Endometrial microvascular endothelial cells (primary cell): Measurements from ENCODE around the gene CCNG1. TPM values are rescaled to one million over a fixed set of nuclear protein-coding genes. Genes with fewer than 3 reads are reported as not detected.
"Not testable (repeated sequence)": the region's sequence is repeated elsewhere in the genome, so short reads cannot be mapped to it uniquely, and the experiment has no call there.

Source experiments
- in situ Hi-C: cut with HindIII; loops from 2 replicates; pipeline ENCODE4 v1.10.0; 2017; ENCODE audit warnings: low sequenced_read_pairs, low pct_unique_long_range_greater_than_20kb; ENCODE audit errors: inconsistent ontology term
- total RNA-seq: library from RNA; depleted of rRNA; stranded (reverse); fragments of >200 nt; gene quantifications from one replicate; pipeline ENCODE4 v1.2.3, GENCODE V29; 2015; ENCODE audit errors: inconsistent ontology term

The CCNG1 gene
- total RNA-seq = 315 TPM

DNA sequence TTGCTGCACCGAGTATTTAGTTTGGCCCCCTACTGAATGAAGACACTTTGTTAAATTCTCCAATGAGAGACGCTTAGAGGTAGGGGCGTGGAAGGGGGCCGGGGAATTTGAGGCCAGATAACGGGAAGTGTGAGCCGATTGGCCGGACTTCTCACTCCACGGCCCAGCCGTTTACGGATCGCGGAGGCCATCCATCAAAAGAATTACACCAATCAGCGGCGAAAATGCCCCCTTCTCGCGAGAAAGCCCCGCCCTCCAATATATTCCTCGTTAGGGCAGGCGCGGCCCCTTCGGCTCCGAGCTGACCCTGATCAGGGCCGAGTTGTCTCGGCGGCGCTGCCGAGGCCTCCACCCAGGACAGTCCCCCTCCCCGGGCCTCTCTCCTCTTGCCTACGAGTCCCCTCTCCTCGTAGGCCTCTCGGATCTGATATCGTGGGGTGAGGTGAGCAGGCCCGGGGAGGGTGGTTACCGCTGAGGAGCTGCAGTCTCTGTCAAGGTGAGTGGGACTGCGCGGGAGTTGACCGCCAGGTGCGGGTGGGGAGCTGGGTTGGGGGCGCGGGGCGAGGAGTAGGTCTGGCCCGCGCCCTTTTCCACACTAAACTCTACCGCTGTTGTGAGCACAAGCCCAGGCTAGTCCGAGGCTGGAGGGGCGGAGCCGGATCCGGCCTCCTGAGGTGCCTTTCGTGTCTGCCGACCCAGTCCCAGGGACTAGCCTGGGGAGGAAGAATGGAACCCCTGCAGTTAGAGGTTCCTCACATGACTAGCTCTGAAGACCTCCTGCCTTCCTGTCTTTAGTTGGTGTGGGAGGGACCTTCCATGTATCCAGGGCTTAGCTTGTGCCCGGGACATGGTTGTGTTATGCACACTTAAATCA, at the start of gene CCNG1:
CCNG1 (plus strand) TSS at position 287 of the 874 bp plus-strand sequence. CDS start 1,662 bp downstream, outside the sequence.
- in situ Hi-C loops = no loop called here

- in situ Hi-C loops = no loop called here
Observed at GRCh38 chr5:163395792-163396191, 41.6 kb upstream of the CCNG1 start.

DNA sequence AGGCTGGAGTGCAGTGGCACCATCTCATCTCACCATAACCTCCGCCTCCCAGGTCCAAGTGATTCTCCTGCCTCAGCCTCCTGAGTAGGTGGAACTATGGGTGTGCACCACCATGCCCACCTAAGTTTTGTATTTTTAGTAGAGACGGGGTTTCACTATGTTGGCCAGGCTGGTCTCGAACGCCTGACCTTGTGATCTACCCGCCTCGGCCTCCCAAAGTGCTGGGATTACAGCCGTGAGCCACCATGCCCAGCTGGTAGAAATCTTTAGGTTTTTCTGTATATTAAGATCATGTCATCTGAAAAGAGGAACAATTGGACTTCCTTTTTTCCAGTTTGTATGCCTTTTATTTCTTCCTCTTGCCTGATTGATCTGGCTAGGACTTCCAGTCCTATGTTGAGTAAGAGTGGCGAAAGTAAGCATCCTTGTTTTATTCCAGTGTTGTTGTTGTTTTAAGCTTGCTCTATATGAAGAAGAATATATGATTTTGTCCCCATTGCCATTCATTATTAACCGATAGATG, 40.5 kb upstream of the CCNG1 start:
- in situ Hi-C loops = not testable (repeated sequence)

- in situ Hi-C loops = no loop called here
Observed at GRCh38 chr5:163397354-163397753, 40.0 kb upstream of the CCNG1 start.

DNA sequence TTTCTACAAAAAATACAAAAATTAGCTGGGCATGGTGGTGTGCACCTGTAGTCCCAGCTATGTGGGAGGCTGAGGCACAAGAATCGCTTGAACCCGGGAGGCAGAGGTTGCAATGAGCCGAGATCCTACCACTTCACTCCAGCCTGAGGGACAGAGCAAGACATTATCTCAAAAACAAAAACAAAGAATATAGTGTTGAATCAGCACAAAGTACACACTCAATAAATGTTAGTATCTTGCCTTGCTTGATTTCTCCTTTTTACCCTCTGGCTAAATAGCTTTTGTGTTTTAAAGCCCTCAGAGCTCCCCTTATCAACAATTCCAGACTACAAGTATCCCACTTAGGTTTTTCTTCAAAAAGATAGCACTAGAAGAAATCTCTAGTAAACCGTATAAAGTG, 37.5 kb upstream of the CCNG1 start:
- in situ Hi-C loops = no loop called here

GRCh38 chr5:163401271-163401670, 36.1 kb upstream of the CCNG1 start:
- in situ Hi-C loops = no loop called here

- in situ Hi-C loops = no loop called here
Observed at GRCh38 chr5:163402007-163402406, 35.4 kb upstream of the CCNG1 start.

GRCh38 chr5:163404364-163405173, 32.8 kb upstream of the CCNG1 start:
- in situ Hi-C loops = no loop called here

GRCh38 chr5:163407034-163407655, 30.2 kb upstream of the CCNG1 start:
- in situ Hi-C loops = no loop called here

DNA sequence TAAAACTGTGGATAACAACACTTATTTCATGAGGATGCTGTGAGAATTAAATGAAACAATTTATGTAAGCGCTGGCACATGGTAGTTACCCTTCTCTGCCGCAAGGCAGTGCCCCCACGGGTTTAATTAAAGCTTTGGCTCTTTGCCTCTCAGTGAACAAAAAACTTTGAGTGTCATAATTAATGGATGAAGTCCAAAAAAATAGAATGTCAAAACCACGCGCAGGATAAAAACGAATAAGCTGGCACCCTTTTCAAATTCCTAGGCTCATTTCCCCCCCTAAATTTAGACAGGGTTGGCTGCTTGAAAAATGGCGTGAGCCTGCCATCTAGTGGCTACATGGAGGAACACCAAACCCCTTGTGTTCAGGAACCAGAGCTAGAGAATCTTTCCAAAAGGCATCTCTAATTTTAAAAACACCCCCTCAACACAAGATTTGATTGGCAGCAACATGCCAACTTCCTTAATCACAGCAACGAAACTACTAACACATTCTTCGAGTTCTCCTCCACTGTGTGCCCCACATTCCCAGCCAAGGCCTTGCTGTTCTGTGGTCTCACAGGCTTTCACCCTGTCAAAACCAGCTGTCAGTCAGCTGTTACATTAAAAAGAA, 29.0 kb upstream of the CCNG1 start:
- in situ Hi-C loops = no loop called here

- in situ Hi-C loops = no loop called here
Observed at GRCh38 chr5:163409384-163409783, 28.0 kb upstream of the CCNG1 start.

DNA sequence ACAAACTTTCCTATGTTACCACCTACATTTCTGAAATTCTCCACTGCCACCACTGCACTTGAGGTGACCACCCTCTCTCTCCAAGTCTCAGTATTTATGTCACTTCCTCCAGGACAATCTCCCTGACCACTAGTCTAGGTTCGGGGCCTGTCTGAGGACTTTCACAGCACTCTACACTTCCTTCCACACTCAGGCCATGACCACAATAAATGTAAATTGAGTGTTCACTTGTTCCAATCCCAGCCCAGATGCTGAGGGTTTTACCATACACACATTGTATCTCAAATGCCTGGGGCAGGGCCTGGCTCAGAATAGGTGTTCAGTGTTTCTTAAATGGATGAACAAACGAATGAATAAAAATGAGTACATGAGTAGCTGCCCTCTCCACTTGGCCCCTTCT, 26.9 kb upstream of the CCNG1 start:
- in situ Hi-C loops = no loop called here

- in situ Hi-C loops = not testable (repeated sequence)
Observed at GRCh38 chr5:163415673-163416072, 21.7 kb upstream of the CCNG1 start.

- in situ Hi-C loops = no loop called here
Observed at GRCh38 chr5:163424836-163425235, 12.6 kb upstream of the CCNG1 start.

GRCh38 chr5:163426128-163426527, 11.3 kb upstream of the CCNG1 start:
- in situ Hi-C loops = not testable (repeated sequence)

- in situ Hi-C loops = no loop called here
Observed at GRCh38 chr5:163432544-163432943, 4.9 kb upstream of the CCNG1 start.

GRCh38 chr5:163433271-163433670, 4.1 kb upstream of the CCNG1 start:
- in situ Hi-C loops = no loop called here

GRCh38 chr5:163434401-163434866, 3.0 kb upstream of the CCNG1 start:
- in situ Hi-C loops = no loop called here

DNA sequence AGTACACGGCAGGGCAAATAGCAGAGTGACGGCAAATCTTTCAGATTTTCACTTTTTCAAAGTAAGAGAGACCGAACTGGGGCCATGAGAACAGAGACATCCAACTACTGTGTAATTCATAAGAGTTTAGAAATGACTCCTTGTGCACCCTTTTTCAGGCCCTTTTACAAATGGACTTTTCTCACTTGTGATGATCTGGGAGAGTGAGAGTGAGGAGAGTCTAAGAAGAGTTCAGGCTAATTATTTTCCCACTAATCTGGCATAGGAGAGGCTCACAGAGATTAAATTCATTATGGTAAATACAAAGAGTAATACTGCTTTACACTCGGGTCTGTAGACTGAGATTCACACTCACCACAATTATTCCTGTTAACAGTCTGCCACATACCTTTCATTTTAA, 880 bp upstream of the CCNG1 start:
- in situ Hi-C loops = no loop called here
